Prostate gland (tissue), 2 donors: Measurements from ENCODE around the gene DUSP16. TPM values are rescaled to one million over a fixed set of nuclear protein-coding genes. Genes with fewer than 3 reads are reported as not detected.

ENCODE experiments used
- DNase-seq: peaks from one replicate; pipeline ENCODE4 v3.0.0-alpha.2; 2019; ENCODE audit warnings: low spot score
- H3K27ac ChIP-seq, 2 donors: fragments of 200-600 bp; sonication (generic); 2 replicates each; pipeline ENCODE4 v1.5.1; 2017 to 2019
- H3K27me3 ChIP-seq: fragments of 200-600 bp; sonication (generic); replicated peaks from 2 replicates; pipeline ENCODE4 v1.5.1; 2019; ENCODE audit not compliant: insufficient read depth
- H3K36me3 ChIP-seq, 2 donors: fragments of 200-600 bp; sonication (generic); 1 replicate in 1 of 2; 2 replicates in 1 of 2; pipeline versions ENCODE4 v1.5.1 to v1.8.1; 2017 to 2019
- H3K4me1 ChIP-seq: fragments of 200-600 bp; sonication (generic); replicated peaks from 2 replicates; pipeline ENCODE4 v1.5.1; 2019
- H3K4me3 ChIP-seq, 2 donors: fragments of 200-600 bp; sonication (generic); 2 replicates each; pipeline ENCODE4 v1.5.1; 2017 to 2019
- H3K9me3 ChIP-seq: fragments of 200-600 bp; sonication (generic); 2 replicates; pipeline ENCODE4 v1.5.1; 2017
- CTCF ChIP-seq, 4 experiments: fragments of 200-600 bp in 2 of 4; fragments of 450-650 bp in 2 of 4; sonication (generic) in 2 of 4; IDR thresholded peaks; 1 replicate in 3 of 4; 2 replicates in 1 of 4; pipeline ENCODE4 v1.5.1; 2016 to 2019; ENCODE audit warnings: antibody characterized with exemption in 4 of 4, mild to moderate bottlenecking in 2 of 4, moderate library complexity in 2 of 4
- POLR2A ChIP-seq: fragments of 450-650 bp; IDR thresholded peaks from one replicate; pipeline ENCODE4 v1.6.1; 2016; ENCODE audit warnings: antibody characterized with exemption, mild to moderate bottlenecking
- POLR2AphosphoS5 ChIP-seq: sonication (generic); formaldehyde crosslinking; IDR thresholded peaks from one replicate; pipeline ENCODE4 v1.6.1; 2017; ENCODE audit warnings: antibody characterized with exemption
- WGBS: methylation state at CpG from one replicate; pipeline ENCODE4 v1.1.5; 2018; 5-methylcytosine and 5-hydroxymethylcytosine counted together
- intact Hi-C: fragments of 100-400 bp; cut with DNase I; formaldehyde crosslinking; loops from one replicate; pipeline ENCODE4 v1.14.2; 2022
- total RNA-seq, 2 donors: library from RNA; depleted of rRNA; stranded (reverse); fragments of >200 nt; gene quantifications; one replicate each; pipeline ENCODE4 v1.1.0, GENCODE V29; 2016

Gene DUSP16
- total RNA-seq, 2 donors from 2014 or later, result 60.8 to 87.0 TPM

GRCh38 chr12:12513416-12514006, 49.2 kb downstream of the DUSP16 start:
- H3K4me3 ChIP-seq, result no peak overlapping the region
- no peaks in the 10 kb centered on the region for H3K4me1 ChIP-seq
- no peaks in the 10 kb centered on the region for H3K27me3 ChIP-seq
- no peaks in the 10 kb centered on the region for H3K9me3 ChIP-seq
- TF ChIP-seq POLR2A (no peak), CTCF (IDR thresholded peaks at IDR 0.05) (no peak), POLR2AphosphoS5 (no peak)
- 89% methylated on average over 3 of the region's 3 CpGs for WGBS
- H3K36me3 ChIP-seq, result no peaks in the 10 kb centered on the region
- no peak for DNase-seq
- no peak overlapping the region for H3K27ac ChIP-seq
- intact Hi-C loops, result no loop called here

- TF ChIP-seq CTCF (IDR thresholded peaks at IDR 0.05), result no peak
- no peak for TF ChIP-seq POLR2A
- TF ChIP-seq POLR2AphosphoS5, result no peak
- no peak for DNase-seq
- H3K4me3 ChIP-seq, result no peak overlapping the region
These were observed 50.6 kb downstream of the DUSP16 start for GRCh38 chr12:12511895-12512711.

GRCh38 chr12:12511021-12511783, 51.5 kb downstream of the DUSP16 start:
- no peak overlapping the region for H3K27ac ChIP-seq
- H3K27me3 ChIP-seq, result no peaks in the 10 kb centered on the region
- H3K4me1 ChIP-seq, result peaks cover 6% of the 10 kb centered on the region
- no peak for TF ChIP-seq POLR2A
- no peak for TF ChIP-seq CTCF (IDR thresholded peaks at IDR 0.05)
- TF ChIP-seq POLR2AphosphoS5, result no peak
- intact Hi-C loops, result no loop called here
- WGBS, result 66% methylated on average over 3 of the region's 3 CpGs
- DNase-seq, result no peak
- H3K9me3 ChIP-seq, result no peaks in the 10 kb centered on the region
- no peaks in the 10 kb centered on the region for H3K36me3 ChIP-seq
- H3K4me3 ChIP-seq, result no peak overlapping the region

More at GRCh38 chr12:12511895-12512711, 50.6 kb downstream of the DUSP16 start:
- H3K4me1 ChIP-seq, result no peaks in the 10 kb centered on the region
- no peak overlapping the region for H3K27ac ChIP-seq
- intact Hi-C loops, result no loop called here
- no peaks in the 10 kb centered on the region for H3K27me3 ChIP-seq
- no peaks in the 10 kb centered on the region for H3K9me3 ChIP-seq
- 71% methylated on average over 5 of the region's 5 CpGs for WGBS
- H3K36me3 ChIP-seq, result no peaks in the 10 kb centered on the region

- TF ChIP-seq POLR2A (no peak), POLR2AphosphoS5 (no peak), CTCF (IDR thresholded peaks at IDR 0.05) (no peak)
- DNase-seq, result no peak
- Histone ChIP-seq H3K36me3 (no peaks in the 10 kb centered on the region), H3K4me1 (peaks cover 7% of the 10 kb centered on the region), H3K27ac (no peak overlapping the region), H3K9me3 (no peaks in the 10 kb centered on the region), H3K27me3 (no peaks in the 10 kb centered on the region), H3K4me3 (no peak overlapping the region)
- intact Hi-C loops, result no loop called here
- 100% methylated on average over 2 of the region's 2 CpGs for WGBS
These were observed 52.1 kb downstream of the DUSP16 start for GRCh38 chr12:12510551-12510950.
